Measurements from ENCODE around the gene RXRA.

The RXRA gene

DNA sequence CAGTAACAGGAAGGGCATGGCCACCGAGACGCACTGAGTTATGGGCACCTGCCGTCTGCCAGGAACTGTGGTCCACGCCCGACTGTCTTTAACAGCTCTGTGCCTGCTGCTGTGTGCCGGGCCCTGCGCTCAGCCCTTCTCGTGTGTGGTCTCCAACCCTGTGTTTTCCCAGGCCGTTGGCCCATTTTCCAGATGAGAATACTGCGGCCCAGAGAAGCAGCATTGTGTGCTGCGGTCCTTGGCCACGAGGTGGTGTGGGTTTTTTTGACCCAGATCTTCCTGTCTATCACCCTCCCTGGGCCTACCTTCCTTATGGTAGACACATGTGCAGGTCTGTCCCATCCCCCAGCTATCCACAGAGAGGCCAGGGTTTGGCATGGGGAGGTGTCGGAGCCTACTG lies 47.0 kb downstream of the RXRA start:
- Histone ChIP-seq H3K4me1 (ENCODE audit: insufficient read depth, insufficient read length) (peaks cover 25% of the 10 kb centered on the region), H3K4me3 (ENCODE audit: insufficient read length, low read depth) (no peak overlapping the region), H3K9me3 (ENCODE audit: insufficient read depth, low read length) (no peaks in the 10 kb centered on the region), H3K9ac (ENCODE audit: insufficient read length, low read depth) (no peak overlapping the region), H3K36me3 (ENCODE audit: insufficient read depth, insufficient read length, low read length) (no peaks in the 10 kb centered on the region), H3K27me3 (ENCODE audit: insufficient read depth, insufficient read length) (no peaks in the 10 kb centered on the region)
- no peak for DNase-seq (ENCODE audit: low read depth, low spot score)
- TF ChIP-seq SUZ12 (IDR thresholded peaks at IDR 0.05; ENCODE audit: extremely low read depth, insufficient read depth, insufficient read length) = no peak
- TF ChIP-seq YY1 (IDR thresholded peaks at IDR 0.05; ENCODE audit: insufficient read depth, insufficient read length) = no peak
- TF ChIP-seq ZNF274 (IDR thresholded peaks at IDR 0.05; ENCODE audit: low read depth, low read length) = no peak

DNA sequence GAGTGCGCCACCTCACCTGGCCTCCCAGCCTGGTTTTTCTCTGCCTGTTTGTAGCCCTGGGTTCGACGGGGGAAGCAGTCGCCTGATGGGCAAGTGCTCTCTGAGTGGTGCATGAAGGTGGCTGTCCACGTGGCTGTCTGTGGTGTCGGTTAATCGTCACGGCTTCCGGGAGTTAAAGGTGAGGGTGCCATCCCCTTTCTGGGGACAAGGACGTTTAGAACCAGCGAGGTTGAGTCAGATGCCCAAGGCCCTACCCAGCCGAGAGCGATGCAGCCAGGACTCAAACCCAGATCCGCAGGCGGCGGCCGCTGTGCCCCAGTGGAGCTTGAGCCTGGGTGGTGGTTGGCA lies 47.7 kb downstream of the RXRA start:
- Histone ChIP-seq H3K9ac (ENCODE audit: insufficient read length, low read depth) (peak overlapping the region; percentile 42), H3K9me3 (ENCODE audit: insufficient read depth, low read length) (no peaks in the 10 kb centered on the region), H3K27me3 (ENCODE audit: insufficient read depth, insufficient read length) (no peaks in the 10 kb centered on the region), H3K4me3 (ENCODE audit: insufficient read length, low read depth) (no peak overlapping the region), H3K4me1 (ENCODE audit: insufficient read depth, insufficient read length) (peaks cover 31% of the 10 kb centered on the region), H3K36me3 (ENCODE audit: insufficient read depth, insufficient read length, low read length) (no peaks in the 10 kb centered on the region)
- TF ChIP-seq SUZ12 (IDR thresholded peaks at IDR 0.05; ENCODE audit: extremely low read depth, insufficient read depth, insufficient read length) = no peak
- no peak for TF ChIP-seq ZNF274 (IDR thresholded peaks at IDR 0.05; ENCODE audit: low read depth, low read length)
- no peak for TF ChIP-seq YY1 (IDR thresholded peaks at IDR 0.05; ENCODE audit: insufficient read depth, insufficient read length)
- no peak for DNase-seq (ENCODE audit: low read depth, low spot score)

DNA sequence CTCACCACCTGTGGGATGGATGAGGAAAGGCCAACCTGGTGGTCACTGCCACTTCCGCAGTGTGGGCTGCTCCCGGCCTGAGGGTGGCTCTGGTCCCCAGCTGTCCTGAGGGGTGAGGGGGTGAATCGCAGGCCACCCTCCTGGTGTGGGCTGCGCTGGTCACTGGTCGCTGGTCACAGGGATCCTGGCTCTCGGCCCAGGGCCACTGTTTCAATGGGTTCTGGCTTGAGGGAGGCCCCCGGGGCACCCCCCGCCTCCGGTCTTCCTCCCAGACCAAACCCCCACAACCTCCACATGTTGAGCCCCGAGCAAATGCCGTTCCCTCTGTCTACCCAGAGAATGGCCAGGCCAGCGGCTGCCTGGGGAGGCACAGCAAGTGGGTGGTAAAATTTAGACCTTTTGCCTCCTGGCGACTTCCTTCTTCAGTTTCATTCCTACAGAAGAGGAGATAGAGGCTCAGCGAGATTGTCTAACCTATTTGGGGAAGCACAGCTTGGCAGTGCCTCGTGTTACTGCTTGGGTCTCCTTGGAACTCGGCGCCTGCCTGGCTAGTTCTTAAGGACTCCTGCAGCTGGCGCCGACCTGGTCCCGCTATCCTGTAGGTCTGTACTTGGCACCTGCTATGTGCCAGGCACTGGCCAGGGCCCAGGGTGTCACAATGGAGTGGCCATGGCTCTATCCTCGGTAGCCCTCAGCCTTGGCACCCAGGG lies 48.2 kb downstream of the RXRA start:
- H3K36me3 ChIP-seq (ENCODE audit: insufficient read depth, insufficient read length, low read length) = no peaks in the 10 kb centered on the region
- TF ChIP-seq SUZ12 (IDR thresholded peaks at IDR 0.05; ENCODE audit: extremely low read depth, insufficient read depth, insufficient read length) (no peak), YY1 (IDR thresholded peaks at IDR 0.05; ENCODE audit: insufficient read depth, insufficient read length) (no peak), ZNF274 (IDR thresholded peaks at IDR 0.05; ENCODE audit: low read depth, low read length) (no peak)
- H3K4me1 ChIP-seq (ENCODE audit: insufficient read depth, insufficient read length) = peaks cover 37% of the 10 kb centered on the region
- no peak for DNase-seq (ENCODE audit: low read depth, low spot score)
- peak overlapping the region; percentile 42 for H3K9ac ChIP-seq (ENCODE audit: insufficient read length, low read depth)
- no peak overlapping the region for H3K4me3 ChIP-seq (ENCODE audit: insufficient read length, low read depth)
- no peaks in the 10 kb centered on the region for H3K9me3 ChIP-seq (ENCODE audit: insufficient read depth, low read length)
- H3K27me3 ChIP-seq (ENCODE audit: insufficient read depth, insufficient read length) = no peaks in the 10 kb centered on the region

DNA sequence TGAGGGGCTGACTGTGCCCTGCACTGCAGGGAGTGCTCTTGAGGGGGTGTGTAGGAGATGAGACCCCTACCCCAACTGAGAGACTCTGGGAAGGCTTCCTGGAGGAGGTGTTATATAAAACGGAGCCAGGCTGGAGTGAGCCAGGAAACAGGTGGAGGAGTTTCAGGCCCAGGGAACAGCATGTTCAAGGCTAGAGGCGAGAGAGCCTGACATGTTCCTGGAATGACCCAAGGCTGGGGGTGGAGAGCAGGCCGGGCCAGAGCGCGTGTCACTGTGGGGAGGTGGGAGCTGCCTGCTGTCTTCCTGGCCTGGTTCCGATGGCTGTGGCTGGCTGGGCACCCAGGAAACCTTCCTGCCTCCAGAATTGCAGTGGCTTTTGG lies 48.7 kb downstream of the RXRA start:
- H3K27me3 ChIP-seq (ENCODE audit: insufficient read depth, insufficient read length) = no peaks in the 10 kb centered on the region
- no peak overlapping the region for H3K4me3 ChIP-seq (ENCODE audit: insufficient read length, low read depth)
- H3K9me3 ChIP-seq (ENCODE audit: insufficient read depth, low read length) = no peaks in the 10 kb centered on the region
- peaks cover 41% of the 10 kb centered on the region for H3K4me1 ChIP-seq (ENCODE audit: insufficient read depth, insufficient read length)
- TF ChIP-seq SUZ12 (IDR thresholded peaks at IDR 0.05; ENCODE audit: extremely low read depth, insufficient read depth, insufficient read length) (no peak), YY1 (IDR thresholded peaks at IDR 0.05; ENCODE audit: insufficient read depth, insufficient read length) (no peak), ZNF274 (IDR thresholded peaks at IDR 0.05; ENCODE audit: low read depth, low read length) (no peak)
- DNase-seq (ENCODE audit: low read depth, low spot score) = no peak
- H3K9ac ChIP-seq (ENCODE audit: insufficient read length, low read depth) = peak overlapping the region; percentile 29
- no peaks in the 10 kb centered on the region for H3K36me3 ChIP-seq (ENCODE audit: insufficient read depth, insufficient read length, low read length)

DNA sequence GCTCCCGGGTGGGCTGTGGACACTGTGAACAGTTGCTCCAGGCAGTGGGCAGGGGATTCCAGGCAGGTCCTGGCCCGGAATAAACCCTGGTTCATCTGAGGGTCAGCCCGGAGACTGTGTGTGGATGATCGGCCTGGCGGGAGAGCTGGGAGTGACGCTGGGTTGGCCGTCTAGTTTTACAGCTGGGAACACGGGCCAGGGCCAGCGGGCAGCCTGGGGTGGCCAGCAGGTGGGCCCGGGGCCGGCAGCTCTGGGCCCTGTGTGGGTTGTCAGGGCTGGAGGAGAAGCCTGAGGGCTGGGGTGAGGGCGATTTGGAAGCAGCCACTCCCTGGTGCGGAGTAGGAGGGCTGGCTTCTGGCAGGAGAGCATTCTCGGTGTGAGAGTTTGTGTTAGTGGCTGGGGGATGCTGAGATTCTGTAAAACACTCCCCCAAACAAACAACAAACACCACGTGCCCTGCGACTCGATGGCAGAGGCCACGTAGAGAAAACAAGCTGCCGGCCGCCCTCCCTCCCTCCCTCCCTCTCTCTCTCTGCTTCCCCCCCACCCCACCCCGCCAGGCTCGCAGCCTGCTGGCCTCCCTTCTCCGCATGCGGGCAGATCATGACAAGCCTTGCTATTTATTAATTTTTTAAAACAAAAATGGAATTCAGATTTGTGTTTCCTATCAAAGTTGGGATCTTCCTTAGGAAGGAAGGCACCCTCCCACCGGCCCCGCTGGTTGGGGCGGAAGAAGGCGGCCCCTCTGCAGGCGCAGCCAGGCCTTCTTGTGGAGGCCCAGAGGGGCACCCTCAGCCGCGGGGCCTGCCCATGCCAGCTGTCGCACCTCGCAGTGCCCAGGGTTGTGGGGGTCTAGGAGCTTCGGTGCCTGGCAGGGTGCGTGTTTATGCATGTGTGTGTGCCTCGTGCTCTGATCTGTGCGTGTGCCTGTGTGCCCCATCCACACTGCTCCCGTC lies 49.5 kb downstream of the RXRA start:
- H3K9me3 ChIP-seq (ENCODE audit: insufficient read depth, low read length) = no peaks in the 10 kb centered on the region
- H3K4me3 ChIP-seq (ENCODE audit: insufficient read length, low read depth) = no peak overlapping the region
- no peaks in the 10 kb centered on the region for H3K27me3 ChIP-seq (ENCODE audit: insufficient read depth, insufficient read length)
- H3K9ac ChIP-seq (ENCODE audit: insufficient read length, low read depth) = peak overlapping the region; percentile 42
- H3K36me3 ChIP-seq (ENCODE audit: insufficient read depth, insufficient read length, low read length) = no peaks in the 10 kb centered on the region
- peaks cover 41% of the 10 kb centered on the region for H3K4me1 ChIP-seq (ENCODE audit: insufficient read depth, insufficient read length)
- no peak for DNase-seq (ENCODE audit: low read depth, low spot score)
- TF ChIP-seq SUZ12 (IDR thresholded peaks at IDR 0.05; ENCODE audit: extremely low read depth, insufficient read depth, insufficient read length) = no peak
- TF ChIP-seq YY1 (IDR thresholded peaks at IDR 0.05; ENCODE audit: insufficient read depth, insufficient read length) = no peak
- TF ChIP-seq ZNF274 (IDR thresholded peaks at IDR 0.05; ENCODE audit: low read depth, low read length) = no peak

DNA sequence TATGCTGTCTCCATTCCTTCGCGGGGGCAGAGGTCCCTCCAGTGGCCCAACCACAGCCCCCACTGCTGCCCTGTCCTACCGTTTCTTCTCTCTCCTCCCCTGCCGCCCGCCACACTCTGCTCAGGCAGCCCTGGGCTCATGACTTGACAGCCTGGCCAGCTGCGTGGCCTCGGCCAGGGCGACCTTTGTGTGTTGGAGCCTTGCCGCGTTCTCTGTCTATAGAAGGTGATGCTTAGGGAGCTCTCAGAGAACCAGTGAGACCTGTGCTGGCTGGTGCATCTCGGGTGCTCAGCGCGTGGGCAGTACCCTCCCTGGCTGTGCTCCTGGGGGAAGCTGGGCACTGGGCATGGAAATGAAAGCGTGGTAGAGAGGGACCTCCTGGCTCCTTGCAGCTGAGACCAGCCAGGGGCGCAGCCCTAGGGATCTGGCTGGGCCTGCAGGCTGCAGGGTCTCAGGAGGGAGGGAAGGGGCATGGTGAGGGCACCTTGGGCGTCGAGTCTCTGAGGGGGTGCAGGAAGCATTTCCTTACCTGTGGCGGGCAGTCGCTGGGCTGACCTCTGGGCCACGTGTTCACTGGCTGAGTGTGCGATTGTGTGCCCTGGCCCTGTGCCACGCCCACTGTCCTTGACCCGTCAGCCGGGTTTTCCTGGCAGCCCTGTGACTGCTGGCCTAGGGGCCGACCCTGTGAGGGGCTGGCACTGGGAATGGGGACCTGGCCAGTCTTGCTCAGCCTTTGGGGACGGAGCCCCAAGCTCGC lies 50.3 kb downstream of the RXRA start:
- Histone ChIP-seq H3K4me3 (ENCODE audit: insufficient read length, low read depth) (no peak overlapping the region), H3K27me3 (ENCODE audit: insufficient read depth, insufficient read length) (no peaks in the 10 kb centered on the region), H3K4me1 (ENCODE audit: insufficient read depth, insufficient read length) (peaks cover 45% of the 10 kb centered on the region), H3K9ac (ENCODE audit: insufficient read length, low read depth) (no peak overlapping the region), H3K9me3 (ENCODE audit: insufficient read depth, low read length) (no peaks in the 10 kb centered on the region), H3K36me3 (ENCODE audit: insufficient read depth, insufficient read length, low read length) (no peaks in the 10 kb centered on the region)
- no peak for TF ChIP-seq YY1 (IDR thresholded peaks at IDR 0.05; ENCODE audit: insufficient read depth, insufficient read length)
- no peak for TF ChIP-seq SUZ12 (IDR thresholded peaks at IDR 0.05; ENCODE audit: extremely low read depth, insufficient read depth, insufficient read length)
- no peak for TF ChIP-seq ZNF274 (IDR thresholded peaks at IDR 0.05; ENCODE audit: low read depth, low read length)
- DNase-seq (ENCODE audit: low read depth, low spot score) = no peak
